Esophagus muscularis mucosa (tissue), 4 donors: ENCODE measurements around the gene CDHR2. TPM values are rescaled to one million over a fixed set of nuclear protein-coding genes. Genes with fewer than 3 reads are reported as not detected.

Experiments
- DNase-seq: peaks from one replicate; pipeline ENCODE4 v3.0.0-alpha.2; 2017; ENCODE audit errors: extremely low spot score
- H3K27ac ChIP-seq, 4 donors: fragments of 200-600 bp; sonication (generic); replicated peaks in 1 of 4; 1 replicate in 3 of 4; 2 replicates in 1 of 4; pipeline ENCODE4 v1.5.1; 2016 to 2019; ENCODE audit warnings: mild to moderate bottlenecking in 1 of 4
- H3K27me3 ChIP-seq, 4 donors: fragments of 200-600 bp; sonication (generic); one replicate each; pipeline versions ENCODE4 v1.5.1 to v1.6.0; 2016 to 2019
- H3K36me3 ChIP-seq, 4 donors: fragments of 200-600 bp; sonication (generic); one replicate each; pipeline ENCODE4 v1.5.1; 2016 to 2019
- H3K4me1 ChIP-seq, 4 donors: fragments of 200-600 bp; sonication (generic); one replicate each; pipeline ENCODE4 v1.5.1; 2016 to 2019
- H3K4me3 ChIP-seq, 4 donors: fragments of 200-600 bp; sonication (generic); 1 replicate in 2 of 4; 2 replicates in 2 of 4; pipeline ENCODE4 v1.5.1; 2016 to 2019; ENCODE audit warnings: mild to moderate bottlenecking in 4 of 4, moderate library complexity in 1 of 4
- H3K9me3 ChIP-seq, 4 donors: fragments of 200-600 bp; sonication (generic); 1 replicate in 3 of 4; 2 replicates in 1 of 4; pipeline ENCODE4 v1.5.1; 2016 to 2019
- EP300 ChIP-seq: sonication (generic); formaldehyde crosslinking; IDR thresholded peaks from one replicate; pipeline ENCODE4 v1.6.1; 2017; ENCODE audit warnings: antibody characterized with exemption
- POLR2A ChIP-seq: fragments of 450-650 bp; IDR thresholded peaks from one replicate; pipeline ENCODE4 v1.6.1; 2017; ENCODE audit warnings: antibody characterized with exemption, moderate library complexity, mild to moderate bottlenecking, low read depth
- POLR2AphosphoS5 ChIP-seq, 2 donors: sonication (generic); formaldehyde crosslinking; IDR thresholded peaks; one replicate each; pipeline ENCODE4 v1.6.1; 2017; ENCODE audit warnings: antibody characterized with exemption in 2 of 2
- WGBS: methylation state at CpG from one replicate; pipeline ENCODE4 v1.1.5; 2018; 5-methylcytosine and 5-hydroxymethylcytosine counted together
- intact Hi-C: fragments of 100-400 bp; cut with DNase I; formaldehyde crosslinking; loops from one replicate; pipeline ENCODE4 v1.15.1; 2023
- total RNA-seq, 4 donors: library from RNA; depleted of rRNA; stranded (reverse); fragments of >200 nt; gene quantifications; one replicate each; pipeline versions ENCODE4 v1.1.0 to v1.2.1, GENCODE V29; 2016
- TF ChIP-seq, protein P1 (sequence below), 3 experiments: fragments of 200-600 bp in 2 of 3; fragments of 450-650 bp in 1 of 3; sonication (generic) in 2 of 3; IDR thresholded peaks; one replicate each; pipeline ENCODE4 v1.5.1; 2017 to 2019; ENCODE audit warnings: antibody characterized with exemption in 3 of 3, mild to moderate bottlenecking in 2 of 3, moderate library complexity in 1 of 3

The CDHR2 gene
- total RNA-seq, 4 donors from 2014 or later = 0.92 TPM; not detected in 3

DNA sequence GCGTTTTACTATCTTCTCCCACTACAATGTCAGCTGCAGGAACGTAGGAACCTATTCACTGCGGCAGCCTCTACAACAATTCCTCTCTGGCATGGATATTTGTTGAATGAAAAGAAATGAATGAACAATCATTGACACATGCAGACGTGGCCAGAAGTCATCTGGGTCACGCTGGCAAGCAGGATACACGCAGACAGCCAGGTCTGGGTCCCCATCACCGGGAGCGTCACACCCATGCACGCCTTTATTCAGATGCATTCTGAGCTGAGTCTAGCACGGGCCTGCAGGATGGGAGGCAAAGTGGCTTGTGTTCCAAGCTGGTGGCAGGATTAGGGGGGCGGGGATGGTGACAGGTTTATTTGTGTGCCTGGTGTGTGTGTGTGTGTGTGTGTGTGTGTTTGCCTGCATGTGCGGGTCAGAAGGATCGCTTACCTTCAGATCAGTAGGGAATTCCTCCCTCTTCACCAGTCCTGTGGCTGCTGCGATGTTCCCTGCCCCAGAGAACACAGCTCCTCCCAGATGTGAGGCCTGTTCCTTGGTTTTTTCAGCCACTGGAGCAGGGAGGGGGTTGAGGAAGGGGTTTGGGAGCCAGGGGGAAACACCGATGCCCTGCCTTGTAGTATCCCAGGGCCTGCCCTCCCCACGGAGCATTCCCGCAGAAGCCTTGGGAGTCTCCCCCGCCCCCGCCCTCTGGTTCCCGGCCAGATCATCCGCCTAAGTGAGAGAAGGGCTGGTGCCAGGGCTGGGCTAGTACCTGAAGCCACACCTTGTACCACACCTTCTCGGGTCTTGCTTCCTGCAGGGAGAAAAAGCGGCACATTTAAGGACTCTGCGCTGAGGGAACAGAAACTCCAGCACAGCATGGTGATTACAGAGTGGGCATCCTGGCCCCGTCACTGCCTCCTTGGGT lies 77.1 kb downstream of the CDHR2 start:
- WGBS = 48% methylated on average over 18 of the region's 25 CpGs
- Histone ChIP-seq H3K9me3 (no peaks in the 10 kb centered on the region), H3K27me3 (peaks cover 0 to 96% (median 40%) of the 10 kb centered on the region in 4 donors), H3K27ac (no peak overlapping the region), H3K4me3 (no peak overlapping the region), H3K4me1 (peaks cover 17 to 27% (median 22%) of the 10 kb centered on the region in 4 donors), H3K36me3 (no peaks in the 10 kb centered on the region)
- TF ChIP-seq POLR2AphosphoS5 (IDR thresholded peaks at IDR 0.05) (no peak), POLR2A (no peak), EP300 (no peak)
- TF ChIP-seq, protein P1, sequence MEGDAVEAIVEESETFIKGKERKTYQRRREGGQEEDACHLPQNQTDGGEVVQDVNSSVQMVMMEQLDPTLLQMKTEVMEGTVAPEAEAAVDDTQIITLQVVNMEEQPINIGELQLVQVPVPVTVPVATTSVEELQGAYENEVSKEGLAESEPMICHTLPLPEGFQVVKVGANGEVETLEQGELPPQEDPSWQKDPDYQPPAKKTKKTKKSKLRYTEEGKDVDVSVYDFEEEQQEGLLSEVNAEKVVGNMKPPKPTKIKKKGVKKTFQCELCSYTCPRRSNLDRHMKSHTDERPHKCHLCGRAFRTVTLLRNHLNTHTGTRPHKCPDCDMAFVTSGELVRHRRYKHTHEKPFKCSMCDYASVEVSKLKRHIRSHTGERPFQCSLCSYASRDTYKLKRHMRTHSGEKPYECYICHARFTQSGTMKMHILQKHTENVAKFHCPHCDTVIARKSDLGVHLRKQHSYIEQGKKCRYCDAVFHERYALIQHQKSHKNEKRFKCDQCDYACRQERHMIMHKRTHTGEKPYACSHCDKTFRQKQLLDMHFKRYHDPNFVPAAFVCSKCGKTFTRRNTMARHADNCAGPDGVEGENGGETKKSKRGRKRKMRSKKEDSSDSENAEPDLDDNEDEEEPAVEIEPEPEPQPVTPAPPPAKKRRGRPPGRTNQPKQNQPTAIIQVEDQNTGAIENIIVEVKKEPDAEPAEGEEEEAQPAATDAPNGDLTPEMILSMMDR (IDR thresholded peaks at IDR 0.05) = no peak
- intact Hi-C loops = no loop called here
- no peak for DNase-seq

GRCh38 chr5:176626876-176627236 lies 77.7 kb downstream of the CDHR2 start:
- H3K4me3 ChIP-seq = no peak overlapping the region
- DNase-seq = no peak
- no peak overlapping the region for H3K27ac ChIP-seq
- no peaks in the 10 kb centered on the region for H3K9me3 ChIP-seq
- TF ChIP-seq POLR2AphosphoS5 (IDR thresholded peaks at IDR 0.05) = no peak
- TF ChIP-seq POLR2A = no peak
- TF ChIP-seq, protein P1 (IDR thresholded peaks at IDR 0.05) = no peak
- TF ChIP-seq EP300 = no peak
- peaks cover 0 to 96% (median 38%) of the 10 kb centered on the region in 4 donors for H3K27me3 ChIP-seq
- peaks cover 12 to 21% (median 19%) of the 10 kb centered on the region in 4 donors for H3K4me1 ChIP-seq
- WGBS = 61% methylated on average over 7 of the region's 7 CpGs
- intact Hi-C loops = no loop called here
- H3K36me3 ChIP-seq = no peaks in the 10 kb centered on the region

DNA sequence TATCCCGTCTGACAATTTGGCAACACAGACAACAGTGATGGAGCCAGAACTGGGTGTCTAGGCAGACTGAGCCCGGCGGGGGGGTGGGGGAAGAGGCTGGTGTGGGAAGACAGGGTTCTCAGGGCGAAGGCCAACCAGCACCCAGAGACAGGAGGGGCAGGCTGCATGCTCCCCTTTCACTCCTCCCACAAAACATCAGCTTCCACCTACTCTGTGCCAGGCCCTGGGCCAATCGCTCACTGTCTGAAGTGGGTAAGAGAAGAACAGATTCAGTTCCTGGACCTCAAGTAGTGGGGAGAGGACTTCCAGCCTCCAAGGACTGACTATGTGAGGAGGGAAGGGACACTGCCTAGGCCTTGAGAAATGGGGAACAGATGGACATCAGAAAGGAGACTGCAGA lies 78.4 kb downstream of the CDHR2 start:
- H3K4me3 ChIP-seq = no peak overlapping the region
- H3K27me3 ChIP-seq = peaks cover 0 to 97% (median 38%) of the 10 kb centered on the region in 4 donors
- WGBS = 78% methylated on average over 5 of the region's 5 CpGs
- H3K36me3 ChIP-seq = no peaks in the 10 kb centered on the region
- no peak overlapping the region for H3K27ac ChIP-seq
- intact Hi-C loops = no loop called here
- TF ChIP-seq EP300 (no peak), POLR2A (no peak), POLR2AphosphoS5 (IDR thresholded peaks at IDR 0.05) (no peak)
- TF ChIP-seq, protein P1 (IDR thresholded peaks at IDR 0.05) = no peak
- DNase-seq = no peak
- peaks cover 12 to 21% (median 19%) of the 10 kb centered on the region in 4 donors for H3K4me1 ChIP-seq
- H3K9me3 ChIP-seq = no peaks in the 10 kb centered on the region

- Histone ChIP-seq H3K27ac (no peak overlapping the region), H3K9me3 (no peaks in the 10 kb centered on the region), H3K36me3 (no peaks in the 10 kb centered on the region), H3K27me3 (peaks cover 0 to 98% (median 38%) of the 10 kb centered on the region in 4 donors), H3K4me1 (peaks cover 12 to 21% (median 19%) of the 10 kb centered on the region in 4 donors), H3K4me3 (no peak overlapping the region)
- WGBS = 55% methylated on average over 13 of the region's 13 CpGs
- intact Hi-C loops = no loop called here
- TF ChIP-seq, protein P1 (IDR thresholded peaks at IDR 0.05) = no peak
- TF ChIP-seq POLR2AphosphoS5 (IDR thresholded peaks at IDR 0.05) (no peak), POLR2A (no peak), EP300 (no peak)
- DNase-seq = no peak
Measured at GRCh38 chr5:176628406-176629228, 79.5 kb downstream of the CDHR2 start.
